Mucosa of stomach (tissue), 1 donor: ENCODE measurements around the gene EEF2.

Experiments
- H3K27me3 ChIP-seq: one replicate; pipeline ENCODE4 v1.7.0; 2013; ENCODE audit warnings: mild to moderate bottlenecking, low read length; ENCODE audit not compliant: control insufficient read depth, insufficient read depth
- H3K36me3 ChIP-seq: one replicate; pipeline ENCODE4 v1.7.0; 2013; ENCODE audit warnings: low read length; ENCODE audit not compliant: control insufficient read depth, insufficient read depth
- H3K4me1 ChIP-seq: one replicate; pipeline ENCODE4 v1.7.0; 2013; ENCODE audit warnings: mild to moderate bottlenecking, low read length; ENCODE audit not compliant: control insufficient read depth, insufficient read depth
- H3K4me3 ChIP-seq: one replicate; pipeline ENCODE4 v1.7.0; 2013; ENCODE audit warnings: low read length
- H3K9ac ChIP-seq: one replicate; pipeline ENCODE4 v1.7.0; 2013; ENCODE audit warnings: mild to moderate bottlenecking, low read length, moderate library complexity
- H3K9me3 ChIP-seq: one replicate; pipeline ENCODE4 v1.7.0; 2013; ENCODE audit warnings: mild to moderate bottlenecking, low read length, moderate library complexity; ENCODE audit not compliant: control insufficient read depth
- donor health status: Pancreatic carcinoma.

Gene EEF2

DNA sequence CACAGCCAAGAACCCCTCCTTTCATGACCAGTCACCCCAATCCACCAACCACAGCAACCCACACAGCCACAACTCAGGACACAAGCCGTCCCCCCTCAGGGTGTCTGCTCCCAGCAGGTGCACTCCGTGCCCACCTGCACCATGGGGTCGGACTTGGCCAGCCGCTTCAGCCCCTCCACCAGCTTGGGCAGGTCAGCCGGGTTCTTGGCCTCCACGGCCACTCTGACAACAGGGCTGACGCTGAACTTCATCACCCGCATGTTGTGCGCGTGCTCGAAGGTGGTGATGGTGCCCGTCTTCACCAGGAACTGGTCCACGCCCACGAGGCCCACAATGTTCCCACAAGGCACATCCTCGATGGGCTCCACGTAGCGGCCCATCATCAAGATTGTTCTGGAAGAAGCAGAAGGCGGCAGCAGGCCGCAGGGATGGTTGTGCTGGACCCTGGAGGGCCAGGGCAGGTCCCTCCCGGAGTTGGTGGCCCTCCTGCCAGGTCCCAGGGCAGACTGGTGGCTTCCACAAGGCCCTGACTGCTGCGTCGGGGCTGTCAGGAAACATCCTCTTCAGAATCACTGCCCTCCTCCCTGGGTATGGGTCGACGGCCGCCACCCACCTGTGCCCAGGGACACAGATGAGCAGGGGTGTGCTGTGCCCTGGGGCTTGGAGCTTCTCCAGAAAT, 5.5 kb downstream of the EEF2 start:
- Histone ChIP-seq H3K9ac (no peak overlapping the region), H3K27me3 (no peaks in the 10 kb centered on the region), H3K36me3 (peaks cover 62% of the 10 kb centered on the region), H3K9me3 (no peaks in the 10 kb centered on the region), H3K4me1 (peaks cover 27% of the 10 kb centered on the region), H3K4me3 (no peak overlapping the region)

DNA sequence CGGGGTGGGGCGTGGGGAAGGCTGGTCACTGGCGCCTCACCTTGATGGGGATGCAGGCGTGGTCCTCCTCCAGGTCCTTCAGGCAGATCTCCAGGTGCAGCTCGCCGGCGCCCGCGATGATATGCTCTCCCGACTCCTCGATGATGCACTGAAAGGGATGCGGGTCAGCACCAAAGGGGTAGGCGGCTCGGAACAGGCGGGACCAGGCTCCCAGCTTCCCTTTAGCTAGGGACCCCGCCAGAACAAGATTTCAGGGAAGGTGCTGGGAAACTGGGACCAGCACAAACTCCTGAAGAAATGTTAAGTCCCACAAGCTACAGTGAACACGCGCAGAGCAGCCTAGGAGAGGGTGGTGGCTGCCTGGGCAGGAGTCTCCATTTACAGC, 6.0 kb downstream of the EEF2 start:
- Histone ChIP-seq H3K9ac (no peak overlapping the region), H3K27me3 (no peaks in the 10 kb centered on the region), H3K36me3 (peaks cover 62% of the 10 kb centered on the region), H3K4me1 (peaks cover 25% of the 10 kb centered on the region), H3K9me3 (no peaks in the 10 kb centered on the region), H3K4me3 (no peak overlapping the region)

DNA sequence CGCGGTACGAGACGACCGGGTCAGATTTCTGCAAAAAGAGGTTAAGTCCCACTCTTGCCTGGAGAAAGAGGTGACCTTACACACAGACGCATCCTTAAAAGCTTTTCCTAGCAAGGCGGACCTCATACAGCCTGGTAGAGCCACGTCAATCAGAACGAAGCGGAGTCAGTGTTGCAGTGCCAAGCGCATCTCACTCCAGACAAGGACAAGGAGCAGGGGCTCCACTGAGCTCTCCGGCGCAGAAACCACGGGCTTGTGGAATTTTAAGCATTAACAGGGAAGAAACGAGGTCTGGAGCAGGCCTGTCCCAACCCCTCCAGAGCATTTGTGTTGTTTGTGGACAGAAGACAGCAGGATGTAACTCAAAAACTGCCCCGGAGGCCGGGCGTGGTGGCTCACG, 7.1 kb downstream of the EEF2 start:
- Histone ChIP-seq H3K4me1 (peaks cover 14% of the 10 kb centered on the region), H3K9ac (no peak overlapping the region), H3K27me3 (no peaks in the 10 kb centered on the region), H3K4me3 (no peak overlapping the region), H3K36me3 (peaks cover 51% of the 10 kb centered on the region), H3K9me3 (no peaks in the 10 kb centered on the region)

DNA sequence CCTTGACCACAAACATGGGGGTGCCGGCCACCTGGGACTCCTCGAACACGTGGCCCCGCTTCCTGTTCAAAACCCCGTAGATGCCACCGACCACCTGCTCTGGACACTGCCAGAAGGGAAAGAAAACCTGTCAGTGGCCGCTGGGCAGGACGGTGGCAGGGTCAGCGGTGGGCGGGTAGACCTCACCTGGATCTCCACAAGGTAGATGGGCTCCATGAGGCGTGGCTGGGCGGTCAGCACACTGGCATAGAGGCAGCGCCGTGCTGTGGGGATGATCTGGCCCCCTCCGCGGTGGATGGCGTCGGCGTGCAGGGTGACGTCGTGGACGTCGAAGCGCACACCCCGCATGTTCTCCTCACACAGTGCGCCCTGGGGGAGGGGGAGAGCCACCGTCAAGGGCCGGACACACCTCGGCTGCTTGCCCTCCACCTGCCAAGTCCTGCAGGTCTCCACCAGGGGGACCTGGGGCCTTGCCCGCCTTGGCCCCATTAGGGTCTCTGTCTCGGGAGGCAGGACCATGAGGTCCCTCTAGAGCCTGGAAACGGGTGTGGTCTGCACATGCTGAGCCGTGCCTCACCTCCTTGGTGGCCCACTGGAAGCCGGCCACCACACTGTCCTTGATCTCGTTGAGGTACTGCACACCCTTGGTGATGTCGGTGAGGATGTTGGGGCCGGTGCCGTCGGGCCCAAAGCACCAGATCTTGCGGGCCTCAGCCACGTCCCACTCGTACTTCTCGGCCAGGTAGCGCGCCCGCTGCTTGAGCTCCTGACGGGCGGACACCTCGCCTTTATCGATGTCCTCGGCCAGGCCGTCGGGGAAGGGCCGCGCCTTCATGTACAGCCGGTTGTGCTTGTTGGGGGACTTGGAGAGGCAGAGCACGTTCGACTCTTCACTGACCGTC, 7.8 kb downstream of the EEF2 start:
- Histone ChIP-seq H3K9ac (no peak overlapping the region), H3K4me1 (peaks cover 11% of the 10 kb centered on the region), H3K36me3 (peaks cover 44% of the 10 kb centered on the region), H3K9me3 (no peaks in the 10 kb centered on the region), H3K4me3 (no peak overlapping the region), H3K27me3 (no peaks in the 10 kb centered on the region)

DNA sequence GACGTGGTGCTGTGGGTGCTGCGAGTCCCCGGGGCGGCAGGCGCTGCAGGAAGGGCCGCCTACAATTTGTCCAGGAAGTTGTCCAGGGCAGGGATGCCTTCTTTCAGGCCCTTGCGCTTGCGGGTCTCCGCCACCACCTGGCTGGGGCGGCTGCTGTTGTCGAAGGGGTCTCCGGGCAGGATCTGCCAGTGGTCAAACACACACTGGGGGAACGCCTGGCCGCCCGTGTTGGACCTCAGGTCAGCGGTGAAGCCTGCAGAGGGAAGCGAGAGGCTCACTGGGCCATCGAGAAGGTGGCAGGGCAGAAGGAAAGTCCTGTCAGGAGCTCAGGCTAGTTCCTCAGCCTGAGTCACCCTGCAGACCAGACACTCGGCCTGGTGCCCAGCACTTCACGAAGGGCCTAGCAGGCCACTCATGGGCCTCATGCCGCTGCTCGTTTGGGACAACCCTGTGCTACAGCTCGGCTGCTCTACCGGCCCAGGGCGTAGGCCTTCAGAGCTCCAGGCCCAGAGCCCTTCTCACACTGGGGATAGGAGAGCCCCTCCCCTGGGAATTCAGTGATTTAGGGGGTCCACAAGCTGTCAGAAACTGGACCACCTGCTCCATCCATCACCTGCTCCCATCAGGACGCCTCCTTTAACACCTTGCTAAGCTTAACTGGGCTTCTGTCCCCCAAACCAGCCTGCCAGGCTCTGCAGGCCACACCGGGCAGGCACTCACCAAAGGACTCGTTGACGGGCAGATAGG, 8.6 kb downstream of the EEF2 start:
- H3K36me3 ChIP-seq: peaks cover 36% of the 10 kb centered on the region
- no peak overlapping the region for H3K9ac ChIP-seq
- H3K4me1 ChIP-seq: peaks cover 9% of the 10 kb centered on the region

DNA sequence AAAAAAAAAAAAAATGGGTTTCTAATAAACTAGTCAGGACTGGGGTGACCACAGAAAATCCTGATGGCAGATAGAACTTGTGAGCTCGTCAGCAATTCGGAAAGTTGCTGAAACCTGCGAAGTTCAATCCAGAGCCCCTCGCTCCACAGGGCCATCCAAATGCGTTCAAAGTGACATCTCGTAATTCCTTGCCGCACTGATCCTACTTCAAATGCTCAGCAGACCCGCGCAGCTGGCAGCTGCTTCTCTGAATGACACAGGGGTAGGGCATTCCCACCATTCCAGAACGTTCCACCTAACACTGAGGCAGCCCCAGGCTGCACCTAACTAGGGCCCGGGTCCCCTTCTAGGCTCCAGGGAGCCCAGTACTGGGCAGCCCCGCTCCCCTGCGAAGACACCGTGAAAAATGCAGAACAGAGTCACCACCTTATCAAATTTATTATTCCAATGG, 9.6 kb downstream of the EEF2 start:
- no peaks in the 10 kb centered on the region for H3K27me3 ChIP-seq
- H3K4me1 ChIP-seq: peaks cover 4% of the 10 kb centered on the region
- H3K36me3 ChIP-seq: peaks cover 26% of the 10 kb centered on the region
- H3K9me3 ChIP-seq: no peaks in the 10 kb centered on the region
- H3K4me3 ChIP-seq: no peak overlapping the region
- H3K9ac ChIP-seq: no peak overlapping the region

More for the DNA sequence above, 8.6 kb downstream of the EEF2 start:
- no peak overlapping the region for H3K4me3 ChIP-seq
- no peaks in the 10 kb centered on the region for H3K27me3 ChIP-seq
- no peaks in the 10 kb centered on the region for H3K9me3 ChIP-seq

DNA sequence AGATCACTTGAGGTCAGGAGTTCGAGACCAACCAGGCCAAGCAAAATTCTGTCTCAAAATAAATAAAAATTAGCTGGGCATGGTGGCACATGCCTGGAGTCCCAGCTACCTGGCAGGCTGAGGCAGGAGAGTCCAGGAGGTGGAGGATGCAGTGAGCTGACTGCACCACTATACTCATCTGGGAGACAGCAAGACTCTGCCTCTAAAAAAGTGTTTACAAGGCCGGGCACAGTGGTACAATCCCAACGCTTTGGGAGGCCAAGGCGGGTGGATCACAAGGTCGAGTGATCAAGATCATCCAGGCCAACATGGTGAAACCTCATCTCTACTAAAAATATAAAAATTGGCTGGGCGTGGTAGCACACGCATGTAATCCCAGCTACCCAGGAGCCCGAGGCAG, 10.1 kb downstream of the EEF2 start:
- no peaks in the 10 kb centered on the region for H3K9me3 ChIP-seq
- peaks cover 21% of the 10 kb centered on the region for H3K36me3 ChIP-seq
- peaks cover 4% of the 10 kb centered on the region for H3K4me1 ChIP-seq
- H3K9ac ChIP-seq: no peak overlapping the region
- H3K27me3 ChIP-seq: no peaks in the 10 kb centered on the region
- H3K4me3 ChIP-seq: no peak overlapping the region

DNA sequence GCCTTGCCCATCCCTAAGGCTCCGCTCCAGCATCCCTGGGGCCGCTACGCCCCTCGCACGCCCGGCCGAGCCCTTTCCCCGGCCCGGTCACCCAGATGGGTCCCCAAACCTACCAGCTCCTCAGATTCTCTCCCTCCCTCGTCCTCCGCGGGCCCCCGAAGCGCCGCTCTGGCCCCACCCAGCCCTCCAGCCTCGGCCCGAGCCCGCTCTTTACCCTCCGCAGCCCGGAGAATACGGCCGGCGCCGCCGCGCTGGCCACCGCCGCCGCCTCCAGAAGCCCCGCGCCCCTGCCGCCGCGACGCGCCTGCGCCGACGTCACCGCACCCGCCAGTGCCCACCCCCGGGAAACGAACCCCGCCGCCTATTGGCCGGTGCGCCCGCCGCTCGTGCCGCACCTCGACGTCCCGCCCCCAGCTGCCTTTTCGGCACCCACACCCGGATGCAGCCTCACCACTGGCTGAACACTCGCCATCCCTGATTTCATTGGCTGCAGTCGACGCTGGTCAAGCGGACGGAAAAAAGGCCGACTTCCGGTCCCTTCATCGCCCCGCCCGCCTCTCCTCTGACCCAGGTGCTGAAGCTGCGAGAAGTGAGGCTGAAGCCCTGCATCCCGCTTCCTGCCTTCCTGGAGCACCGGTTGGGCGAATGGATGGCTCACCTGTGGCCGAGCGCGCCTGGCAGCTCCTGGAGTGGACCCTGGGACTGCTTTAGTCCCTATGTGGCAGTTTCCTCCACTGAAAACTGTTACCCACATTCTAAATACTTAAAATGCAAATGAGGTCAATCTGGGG, 14.3 kb downstream of the EEF2 start, which contains the start of gene DAPK3:
Gene DAPK3 (minus strand): TSS at position 292 of the 791 bp plus-strand sequence. CDS start 1,364 bp downstream, outside the sequence.
- H3K4me1 ChIP-seq: peaks cover 38% of the 10 kb centered on the region
- H3K27me3 ChIP-seq: no peaks in the 10 kb centered on the region
- peak within 1 kb of the TSS; percentile 71 for H3K4me3 ChIP-seq
- no peaks in the 10 kb centered on the region for H3K9me3 ChIP-seq
- no peaks in the 10 kb centered on the region for H3K36me3 ChIP-seq
- H3K9ac ChIP-seq: peak within 1 kb of the TSS; percentile 98

DNA sequence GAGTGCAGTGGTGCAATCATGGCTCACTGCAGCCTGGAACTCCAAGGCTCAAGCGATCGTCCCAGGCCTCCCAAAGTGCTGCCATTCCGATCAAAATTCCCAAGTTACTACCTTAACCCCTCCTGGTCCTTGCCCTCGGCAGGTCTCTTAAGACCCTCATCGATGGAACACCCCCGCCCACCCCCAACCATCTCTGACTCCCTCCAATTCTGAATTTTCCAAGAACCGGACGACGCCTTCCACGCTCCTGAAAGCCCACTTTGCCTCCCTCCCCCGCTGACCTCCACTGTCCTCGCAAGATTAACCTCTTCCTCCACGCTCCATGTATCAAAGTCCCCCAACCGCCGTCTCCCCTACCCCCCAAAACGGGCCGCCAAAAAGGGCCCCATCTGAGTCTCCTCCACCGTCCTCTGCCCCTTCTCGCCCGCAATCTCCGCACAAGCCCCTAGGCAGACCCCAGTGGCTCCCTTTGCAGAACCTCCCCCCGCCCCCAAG, 14.9 kb downstream of the EEF2 start:
- H3K4me3 ChIP-seq: peak overlapping the region; percentile 71
- peaks cover 43% of the 10 kb centered on the region for H3K4me1 ChIP-seq
- H3K9ac ChIP-seq: peak overlapping the region; percentile 98
- no peaks in the 10 kb centered on the region for H3K9me3 ChIP-seq
- H3K27me3 ChIP-seq: no peaks in the 10 kb centered on the region
- H3K36me3 ChIP-seq: no peaks in the 10 kb centered on the region

DNA sequence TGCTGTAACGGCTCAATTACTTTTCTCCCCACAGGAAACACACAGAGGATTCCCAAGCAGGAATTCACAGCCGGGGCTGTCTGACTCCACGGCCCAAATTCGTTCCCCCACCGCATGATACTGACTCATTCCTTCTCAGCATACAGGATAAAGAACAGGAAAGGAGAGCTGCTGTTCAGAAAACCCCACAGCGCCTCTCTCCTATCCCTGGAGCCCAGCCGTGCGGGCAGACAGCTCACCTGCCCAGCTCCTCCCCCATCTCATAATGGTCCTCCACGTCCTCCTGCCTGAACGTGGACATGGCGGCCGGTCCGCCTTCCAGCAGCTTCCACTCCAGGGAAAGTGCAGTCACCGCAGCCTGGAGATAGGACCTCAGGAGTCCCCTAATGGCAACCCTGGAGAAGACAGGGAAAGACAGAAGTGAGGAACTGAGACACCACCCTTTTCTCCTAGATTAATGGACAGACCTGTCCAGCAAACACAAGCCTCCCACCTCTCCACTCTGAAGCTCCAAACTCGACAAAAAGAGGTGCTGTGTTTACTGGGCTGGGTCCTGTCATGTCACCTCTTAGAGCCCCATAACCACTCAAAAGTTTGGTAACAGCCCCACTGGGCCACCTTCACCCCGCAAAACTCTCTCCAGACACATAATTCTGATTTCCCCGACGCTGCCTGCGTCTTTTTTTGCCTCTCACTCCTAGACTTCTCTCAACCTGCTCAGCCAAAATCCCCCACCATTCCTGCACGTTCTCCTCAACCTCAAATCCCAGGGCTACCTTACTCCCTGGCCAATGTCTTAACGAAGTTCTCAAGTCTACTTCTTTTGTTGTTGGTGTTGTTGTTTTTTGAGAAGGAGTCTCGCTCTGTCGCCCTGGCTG, 15.6 kb downstream of the EEF2 start:
- Histone ChIP-seq H3K4me1 (peaks cover 43% of the 10 kb centered on the region), H3K27me3 (no peaks in the 10 kb centered on the region)

More for the DNA sequence above, 15.6 kb downstream of the EEF2 start:
- H3K36me3 ChIP-seq: no peaks in the 10 kb centered on the region
- H3K9ac ChIP-seq: peak overlapping the region; percentile 98
- H3K9me3 ChIP-seq: no peaks in the 10 kb centered on the region
- H3K4me3 ChIP-seq: peak overlapping the region; percentile 71
